ENCODE results near the gene MAD1L1.

GRCh38 chr7:1937252-1937605 lies 295.5 kb downstream of the MAD1L1 start:
- TF ChIP-seq CTCF (IDR thresholded peaks at IDR 0.05) (no peak), POLR2A (IDR thresholded peaks at IDR 0.05) (no peak)
